KMS-11 (cell line): ENCODE measurements around the gene MYLIP.
"Not testable (repeated sequence)": the region's sequence is repeated elsewhere in the genome, so short reads cannot be mapped to it uniquely, and the experiment has no call there.

Source experiments
- H2AFZ ChIP-seq: fragments of 200-600 bp; sonication (generic); 2 replicates; pipeline ENCODE4 v1.6.1; 2016; ENCODE audit warnings: antibody characterized with exemption, mixed run types, low read depth
- H3K27ac ChIP-seq: fragments of 200-600 bp; sonication (generic); 2 replicates; pipeline ENCODE4 v1.6.1; 2016; ENCODE audit warnings: mild to moderate bottlenecking, mixed run types
- H3K27me3 ChIP-seq: fragments of 200-600 bp; sonication (generic); 2 replicates; pipeline ENCODE4 v1.6.1; 2017; ENCODE audit warnings: mild to moderate bottlenecking, low read depth, mixed run types, moderate library complexity; ENCODE audit not compliant: insufficient read depth
- H3K36me3 ChIP-seq: fragments of 200-600 bp; sonication (generic); 2 replicates; pipeline ENCODE4 v1.6.1; 2017; ENCODE audit warnings: mild to moderate bottlenecking, mixed run types; ENCODE audit not compliant: insufficient read depth
- H3K4me1 ChIP-seq: fragments of 200-600 bp; sonication (generic); 2 replicates; pipeline ENCODE4 v1.6.1; 2016; ENCODE audit warnings: mild to moderate bottlenecking, low read depth, mixed run types; ENCODE audit not compliant: poor library complexity, severe bottlenecking
- H3K4me2 ChIP-seq: fragments of 200-600 bp; sonication (generic); 2 replicates; pipeline ENCODE4 v1.7.0; 2016; ENCODE audit warnings: mild to moderate bottlenecking, mixed run types
- H3K4me3 ChIP-seq: fragments of 200-600 bp; sonication (generic); IDR thresholded peaks from 2 replicates; pipeline ENCODE4 v1.6.1; 2017; ENCODE audit warnings: low read depth, low read length, mixed read lengths; ENCODE audit not compliant: insufficient read depth
- H3K79me2 ChIP-seq: fragments of 200-600 bp; sonication (generic); 2 replicates; pipeline ENCODE4 v1.6.1; 2016; ENCODE audit warnings: low read depth, mixed run types; ENCODE audit not compliant: insufficient read depth
- H3K9ac ChIP-seq: fragments of 200-600 bp; sonication (generic); 2 replicates; pipeline ENCODE4 v1.6.1; 2016; ENCODE audit warnings: mild to moderate bottlenecking, mixed run types
- H4K20me1 ChIP-seq: fragments of 200-600 bp; sonication (generic); 2 replicates; pipeline ENCODE4 v1.6.1; 2016; ENCODE audit warnings: mild to moderate bottlenecking, mixed run types; ENCODE audit not compliant: insufficient read depth
- CTCF ChIP-seq: fragments of 200-600 bp; sonication (generic); conservative IDR thresholded peaks from 2 replicates; pipeline ENCODE4 v1.6.1; 2017; ENCODE audit warnings: low read depth, mild to moderate bottlenecking, antibody characterized with exemption, low read length, moderate library complexity, mixed read lengths

Gene MYLIP

GRCh38 chr6:16174416-16175078 is 45.7 kb downstream of the MYLIP start:
- Histone ChIP-seq H3K4me2 (no peak overlapping the region), H3K4me3 (no peak overlapping the region), H3K36me3 (no peaks in the 10 kb centered on the region), H3K9ac (no peak overlapping the region), H3K4me1 (no peaks in the 10 kb centered on the region), H4K20me1 (no peaks in the 10 kb centered on the region), H2AFZ (no peak overlapping the region), H3K79me2 (no peaks in the 10 kb centered on the region), H3K27ac (no peak overlapping the region), H3K27me3 (no peaks in the 10 kb centered on the region)
- no peak for TF ChIP-seq CTCF

- not testable (repeated sequence) for H4K20me1 ChIP-seq, H3K79me2 ChIP-seq, H3K4me2 ChIP-seq, H3K9ac ChIP-seq, H3K27ac ChIP-seq, H3K4me1 ChIP-seq, H3K36me3 ChIP-seq, H3K4me3 ChIP-seq, H3K27me3 ChIP-seq, H2AFZ ChIP-seq
Measured at GRCh38 chr6:16176600-16176999, 47.7 kb downstream of the MYLIP start.

GRCh38 chr6:16177881-16178280 is 49.0 kb downstream of the MYLIP start:
- Histone ChIP-seq H4K20me1 (no peaks in the 10 kb centered on the region), H3K79me2 (no peaks in the 10 kb centered on the region), H3K27me3 (no peaks in the 10 kb centered on the region), H3K27ac (no peak overlapping the region), H3K4me1 (no peaks in the 10 kb centered on the region), H3K36me3 (no peaks in the 10 kb centered on the region), H3K4me3 (no peak overlapping the region), H2AFZ (no peak overlapping the region), H3K4me2 (no peak overlapping the region), H3K9ac (no peak overlapping the region)
- no peak for TF ChIP-seq CTCF

GRCh38 chr6:16178351-16178750 is 49.5 kb downstream of the MYLIP start:
- Histone ChIP-seq H3K4me2 (no peak overlapping the region), H3K4me1 (peaks cover 4% of the 10 kb centered on the region), H3K4me3 (no peak overlapping the region), H3K27ac (no peak overlapping the region), H3K79me2 (no peaks in the 10 kb centered on the region), H3K27me3 (no peaks in the 10 kb centered on the region), H3K9ac (no peak overlapping the region), H3K36me3 (no peaks in the 10 kb centered on the region), H4K20me1 (no peaks in the 10 kb centered on the region), H2AFZ (no peak overlapping the region)
- no peak for TF ChIP-seq CTCF

GRCh38 chr6:16179063-16179462 is 50.2 kb downstream of the MYLIP start:
- Histone ChIP-seq H3K4me3 (no peak overlapping the region), H3K4me1 (peaks cover 4% of the 10 kb centered on the region), H3K9ac (no peak overlapping the region), H3K27ac (no peak overlapping the region), H3K4me2 (no peak overlapping the region), H3K36me3 (no peaks in the 10 kb centered on the region), H3K27me3 (no peaks in the 10 kb centered on the region), H4K20me1 (no peaks in the 10 kb centered on the region), H3K79me2 (no peaks in the 10 kb centered on the region), H2AFZ (no peak overlapping the region)
- no peak for TF ChIP-seq CTCF
